GM12878 (cell line): ENCODE results near the gene CD101. TPM values are rescaled to one million over a fixed set of nuclear protein-coding genes. Genes with fewer than 3 reads are reported as not detected.

Experiments
- ATAC-seq: fragments of 200-7000 bp; cut with Tn5 transposase; 3 replicates; pipeline ENCODE4 v1.9.1; 2020; ENCODE audit warnings: mild to moderate bottlenecking, moderate library complexity
- BruUV-seq: library from RNA; stranded (reverse); fragments of 400-500 nt; replicated peaks from 2 replicates; lab custom pipeline; 2021; lab: Mats Ljungman, UMichigan
- CTCF ChIA-PET: fragments of 300-600 bp; sonication (Branson Sonifier 250); formaldehyde crosslinking; extraction: SDS; loops from one replicate; lab custom pipeline; 2021; ENCODE audit warnings: inconsistent platforms; lab: Yijun Ruan, JAX
- POLR2A ChIA-PET: fragments of 350-600 bp; formaldehyde crosslinking; extraction: SDS; loops from one replicate; lab custom pipeline; 2021; ENCODE audit warnings: inconsistent platforms; lab: Charles Lee
- RAD21 ChIA-PET: fragments of 300-600 bp; sonication (Branson Sonifier 250); formaldehyde crosslinking; loops from one replicate; lab custom pipeline; 2023; ENCODE audit warnings: antibody characterized with exemption; ENCODE audit not compliant: unreplicated experiment; lab: Charles Lee
- SMC1A ChIA-PET: fragments of 300-600 bp; sonication (Branson Sonifier 250); formaldehyde crosslinking; loops from one replicate; lab custom pipeline; 2023; ENCODE audit not compliant: unreplicated experiment, uncharacterized antibody; lab: Charles Lee
- DNase-seq: peaks from one replicate; pipeline ENCODE4 v3.0.0-alpha.2; 2011; ENCODE audit warnings: low read depth, low spot score
- FAIRE-seq: peaks from 3 replicates; lab custom pipeline; 2011; peaks lifted over from hg19 to GRCh38; lab: Jason Lieb, UNC
- H2AFZ ChIP-seq: 2 replicates; pipeline ENCODE4 v1.6.0; 2011; ENCODE audit warnings: low read depth, low read length, control low read depth; ENCODE audit not compliant: control insufficient read depth
- H3K27ac ChIP-seq: 2 replicates; pipeline ENCODE4 v1.5.1; 2011; ENCODE audit warnings: control low read depth; ENCODE audit not compliant: control insufficient read depth, insufficient read depth
- H3K27me3 ChIP-seq, 2 experiments: replicated peaks in 1 of 2; 2 replicates each; pipeline versions ENCODE4 v1.6.0 to v1.6.1; 2011; ENCODE audit warnings: low read length in 1 of 2; ENCODE audit not compliant: control insufficient read depth in 2 of 2, insufficient read depth in 2 of 2
- H3K36me3 ChIP-seq, 2 experiments: 2 replicates each; pipeline ENCODE4 v1.5.1; 2011; ENCODE audit warnings: low read length in 1 of 2; ENCODE audit not compliant: control insufficient read depth in 2 of 2, insufficient read depth in 2 of 2
- H3K4me1 ChIP-seq: 2 replicates; pipeline ENCODE4 v1.6.1; 2011; ENCODE audit warnings: mild to moderate bottlenecking, low read length, moderate library complexity, mixed read lengths; ENCODE audit not compliant: control insufficient read depth, insufficient read depth
- H3K4me2 ChIP-seq: 2 replicates; pipeline ENCODE4 v1.6.0; 2011; ENCODE audit warnings: control low read depth; ENCODE audit not compliant: control insufficient read depth, insufficient read depth
- H3K4me3 ChIP-seq: fragments of 200-600 bp; sonication (generic); 2 replicates; pipeline ENCODE4 v1.5.1; 2016
- H3K79me2 ChIP-seq: 2 replicates; pipeline ENCODE4 v1.6.0; 2011; ENCODE audit warnings: low read length; ENCODE audit not compliant: control insufficient read depth, insufficient read depth
- H3K9ac ChIP-seq: 2 replicates; pipeline ENCODE4 v1.8.0; 2011; ENCODE audit warnings: low read length, control low read depth, mixed read lengths; ENCODE audit not compliant: control insufficient read depth, insufficient read depth
- H3K9me3 ChIP-seq: replicated peaks from 3 replicates; pipeline ENCODE4 v1.5.1; 2011; ENCODE audit warnings: mild to moderate bottlenecking, low read length; ENCODE audit not compliant: control insufficient read depth, insufficient read depth
- H4K20me1 ChIP-seq: 2 replicates; pipeline ENCODE4 v1.6.0; 2011; ENCODE audit not compliant: control insufficient read depth, insufficient read depth
- BRCA1 ChIP-seq: IDR thresholded peaks from 2 replicates; pipeline ENCODE4 v1.6.1; 2011; ENCODE audit warnings: low read depth, low read length, improper control_type of control experiment
- NBN ChIP-seq: fragments of 450-650 bp; IDR thresholded peaks from 2 replicates; pipeline ENCODE4 v1.6.1; 2016
- NFYA ChIP-seq: IDR thresholded peaks from 2 replicates; pipeline ENCODE4 v1.6.1; 2011; ENCODE audit warnings: low read depth, mild to moderate bottlenecking, low read length, improper control_type of control experiment, borderline replicate concordance
- POLR2A ChIP-seq: IDR thresholded peaks from 2 replicates; pipeline ENCODE4 v1.6.1; 2011; ENCODE audit warnings: low read depth, mild to moderate bottlenecking, low read length
- POU2F2 ChIP-seq: IDR thresholded peaks from 3 replicates; pipeline ENCODE4 v1.6.1; 2011; ENCODE audit warnings: low read depth, mild to moderate bottlenecking, low read length, borderline replicate concordance
- RCOR1 ChIP-seq: conservative IDR thresholded peaks from 2 replicates; pipeline ENCODE4 v1.6.1; 2012; ENCODE audit warnings: low read depth, low read length, improper control_type of control experiment
- WGBS: methylation state at CpG from one replicate; pipeline ENCODE4 v1.1.6; 2016; ENCODE audit warnings: low lambda C conversion rate; ENCODE audit not compliant: insufficient replicate concordance, insufficient coverage; ENCODE audit errors: missing lambda C conversion rate; 5-methylcytosine and 5-hydroxymethylcytosine counted together
- in situ Hi-C: fragments of 300-500 bp; cut with MboI; formaldehyde crosslinking; loops from 9 replicates; pipeline ENCODE4 v1.14.3; 2018; ENCODE audit warnings: mixed read lengths
- intact Hi-C: fragments of 100-400 bp; cut with micrococcal nuclease; formaldehyde crosslinking; loops from one replicate; pipeline ENCODE4 v1.14.2; 2022; ENCODE audit not compliant: unreplicated experiment
- polyA plus RNA-seq, 11 experiments: library from polyadenylated mRNA; depleted of rRNA in 4 of 11; unstranded in 6 of 11; stranded (reverse) in 5 of 11; fragments of >200 nt; fragmentation: Nextera tagmentation in 4 of 11; fragmentation: Illumina TruSeq in 1 of 11; extraction: Ambion mirVana in 4 of 11; extraction: Trizol in 1 of 11; gene quantifications; 1 replicate in 1 of 11; 2 replicates in 10 of 11; pipeline versions ENCODE4 v1.2.1 to v1.2.3, GENCODE V29; 2011 to 2016; ENCODE audit warnings: inconsistent platforms in 2 of 11, missing spikeins in 2 of 11, low read depth in 1 of 11
- total RNA-seq, 4 experiments: library from RNA; depleted of rRNA in 3 of 4; stranded (reverse); fragments of >200 nt in 3 of 4; fragmentation: Illumina TruSeq in 1 of 4; extraction: Trizol in 1 of 4; gene quantifications; 2 replicates each; pipeline versions ENCODE4 v1.2.1 to v1.2.3, GENCODE V29; 2013 to 2021
- TF ChIP-seq, protein P1 (sequence below): fragments of 150-350 bp; IDR thresholded peaks from 2 replicates; pipeline ENCODE4 v1.6.1; 2016; ENCODE audit warnings: low read depth, low read length
- TF ChIP-seq, protein P2 (sequence below): IDR thresholded peaks from 2 replicates; pipeline ENCODE4 v1.6.1; 2011; ENCODE audit warnings: borderline replicate concordance, low read depth, mild to moderate bottlenecking, moderate library complexity, mixed read lengths, low read length; ENCODE audit not compliant: insufficient read depth; ENCODE audit errors: extremely low read length

Gene CD101
- total and polyA plus RNA-seq, 10 of the 15 experiments (the other 5 are each of a cell fraction or from before 2014, with no cell fraction given): 0.56 to 7.9 (median 2.9) TPM

DNA sequence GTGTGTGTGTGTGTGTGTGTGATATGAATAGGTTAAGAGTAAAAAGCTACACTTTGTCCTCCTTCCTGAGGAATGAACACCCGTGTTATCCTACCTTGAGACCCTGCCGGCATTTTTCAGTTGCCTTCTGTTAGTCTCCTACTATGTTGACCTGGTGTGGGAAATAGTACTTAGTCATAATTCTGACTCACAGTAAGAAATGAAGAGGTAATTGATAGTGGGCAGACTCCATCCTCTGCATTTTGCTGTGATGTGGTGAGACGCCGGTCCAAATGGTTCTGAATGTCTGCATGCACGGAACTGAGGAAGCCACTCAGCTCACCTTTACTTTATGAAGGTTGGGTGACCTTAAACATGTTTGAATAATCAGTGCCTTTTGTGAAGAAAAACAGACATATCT is 12.6 kb downstream of the CD101 start:
- intact Hi-C loops: no loop called here
- RAD21 ChIA-PET: interaction anchor here (2.0 kb wide), 1 partner anchor 10 kb away, joined by 5 read pairs; no protein-coding TSS in a partner anchor
- POLR2A ChIA-PET: interaction anchor here (1.4 kb wide), 1 partner anchor 10 kb away, joined by 6 read pairs; no protein-coding TSS in a partner anchor
- BruUV-seq: no TSS peak
- no peak for ATAC-seq
- H2AFZ ChIP-seq: no peak overlapping the region
- no peak for TF ChIP-seq NBN
- TF ChIP-seq, protein P1, sequence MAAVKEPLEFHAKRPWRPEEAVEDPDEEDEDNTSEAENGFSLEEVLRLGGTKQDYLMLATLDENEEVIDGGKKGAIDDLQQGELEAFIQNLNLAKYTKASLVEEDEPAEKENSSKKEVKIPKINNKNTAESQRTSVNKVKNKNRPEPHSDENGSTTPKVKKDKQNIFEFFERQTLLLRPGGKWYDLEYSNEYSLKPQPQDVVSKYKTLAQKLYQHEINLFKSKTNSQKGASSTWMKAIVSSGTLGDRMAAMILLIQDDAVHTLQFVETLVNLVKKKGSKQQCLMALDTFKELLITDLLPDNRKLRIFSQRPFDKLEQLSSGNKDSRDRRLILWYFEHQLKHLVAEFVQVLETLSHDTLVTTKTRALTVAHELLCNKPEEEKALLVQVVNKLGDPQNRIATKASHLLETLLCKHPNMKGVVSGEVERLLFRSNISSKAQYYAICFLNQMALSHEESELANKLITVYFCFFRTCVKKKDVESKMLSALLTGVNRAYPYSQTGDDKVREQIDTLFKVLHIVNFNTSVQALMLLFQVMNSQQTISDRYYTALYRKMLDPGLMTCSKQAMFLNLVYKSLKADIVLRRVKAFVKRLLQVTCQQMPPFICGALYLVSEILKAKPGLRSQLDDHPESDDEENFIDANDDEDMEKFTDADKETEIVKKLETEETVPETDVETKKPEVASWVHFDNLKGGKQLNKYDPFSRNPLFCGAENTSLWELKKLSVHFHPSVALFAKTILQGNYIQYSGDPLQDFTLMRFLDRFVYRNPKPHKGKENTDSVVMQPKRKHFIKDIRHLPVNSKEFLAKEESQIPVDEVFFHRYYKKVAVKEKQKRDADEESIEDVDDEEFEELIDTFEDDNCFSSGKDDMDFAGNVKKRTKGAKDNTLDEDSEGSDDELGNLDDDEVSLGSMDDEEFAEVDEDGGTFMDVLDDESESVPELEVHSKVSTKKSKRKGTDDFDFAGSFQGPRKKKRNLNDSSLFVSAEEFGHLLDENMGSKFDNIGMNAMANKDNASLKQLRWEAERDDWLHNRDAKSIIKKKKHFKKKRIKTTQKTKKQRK: no peak
- no peak for TF ChIP-seq POU2F2
- no peak for TF ChIP-seq BRCA1
- no peak for TF ChIP-seq POLR2A
- TF ChIP-seq, protein P2, sequence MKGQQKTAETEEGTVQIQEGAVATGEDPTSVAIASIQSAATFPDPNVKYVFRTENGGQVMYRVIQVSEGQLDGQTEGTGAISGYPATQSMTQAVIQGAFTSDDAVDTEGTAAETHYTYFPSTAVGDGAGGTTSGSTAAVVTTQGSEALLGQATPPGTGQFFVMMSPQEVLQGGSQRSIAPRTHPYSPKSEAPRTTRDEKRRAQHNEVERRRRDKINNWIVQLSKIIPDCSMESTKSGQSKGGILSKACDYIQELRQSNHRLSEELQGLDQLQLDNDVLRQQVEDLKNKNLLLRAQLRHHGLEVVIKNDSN: no peak
- no peak for TF ChIP-seq RCOR1
- no peak for TF ChIP-seq NFYA
- TF ChIP-seq, all 136 proteins: peak for 0
- ChIA-PET SMC1A (interaction anchor here (0.7 to 2.1 kb wide), 5 partner anchors 8 to 83 kb away, joined by 3 to 18 read pairs (median 4); partner anchors contain the start of gene CD101), CTCF (interaction anchor here (0.7 to 1.7 kb wide), 3 partner anchors 11 to 114 kb away, joined by 3 to 4 read pairs (median 3); no protein-coding TSS in a partner anchor)
- H3K79me2 ChIP-seq: no peaks in the 10 kb centered on the region
- no peak for FAIRE-seq
- no peaks in the 10 kb centered on the region for H3K27me3 ChIP-seq
- no peak overlapping the region for H3K9ac ChIP-seq
- H3K4me2 ChIP-seq: no peak overlapping the region
- H3K36me3 ChIP-seq: no peaks in the 10 kb centered on the region; a peak in 1 of 4 replicates
- DNase-seq: no peak
- no peak overlapping the region for H3K4me3 ChIP-seq
- in situ Hi-C loops: no loop called here
- no peaks in the 10 kb centered on the region for H3K9me3 ChIP-seq
- H3K27ac ChIP-seq: no peak overlapping the region
- peaks cover 5% of the 10 kb centered on the region; the same call in 1 of the 2 replicates for H3K4me1 ChIP-seq
- H4K20me1 ChIP-seq: no peaks in the 10 kb centered on the region
- 95% methylated on average over 5 of the region's 5 CpGs for WGBS
